GM19035 (cell line): ENCODE data around the gene KRTAP29-1.
"Not testable (repeated sequence)": the region's sequence is repeated elsewhere in the genome, so short reads cannot be mapped to it uniquely, and the experiment has no call there.

Experiments used
- ATAC-seq: cut with Tn5 transposase; IDR thresholded peaks from one replicate; pipeline ENCODE4 v1.9.1; 2021; ENCODE audit not compliant: unreplicated experiment

KRTAP29-1 gene, protein sequence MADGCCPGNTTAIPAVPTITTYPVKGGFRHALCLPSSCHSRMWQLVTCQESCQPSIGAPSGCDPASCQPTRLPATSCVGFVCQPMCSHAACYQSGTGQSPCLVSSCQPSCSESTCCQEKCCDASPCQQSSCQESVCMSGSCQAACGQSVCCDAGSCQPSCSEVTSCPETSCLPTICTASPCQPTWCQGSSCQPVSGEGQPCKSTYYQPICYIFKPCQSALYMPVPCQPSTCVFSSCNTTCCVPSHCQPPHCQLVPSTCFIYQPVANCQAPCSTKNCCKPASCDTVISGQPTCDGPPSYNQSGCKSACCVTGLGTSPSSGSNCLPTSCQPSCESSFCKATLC

GRCh38 chr17:41301916-41302901 lies at the start of gene KRTAP29-1:
TSS of gene KRTAP29-1 (minus strand) at chr17:41302851. CDS start at chr17:41302851, 0 bp downstream.
- no peak for ATAC-seq

DNA sequence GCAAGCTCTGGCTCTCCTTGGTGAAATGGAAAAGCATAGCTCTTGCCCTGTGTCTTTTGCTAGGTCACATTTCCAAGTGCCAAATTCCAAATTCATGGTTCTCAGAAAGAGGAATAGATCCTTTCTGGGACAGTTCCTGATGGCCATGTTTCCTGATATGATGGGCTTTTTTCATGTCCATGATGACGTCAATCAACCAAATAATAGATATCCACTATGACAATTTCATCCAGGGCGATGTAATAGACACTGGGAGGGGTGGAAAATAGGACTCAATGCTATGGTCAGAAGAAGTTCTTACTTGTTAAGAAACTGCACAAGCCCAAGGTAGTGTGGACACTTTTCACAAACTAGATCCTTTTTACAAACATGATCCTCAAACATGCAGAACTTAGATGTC lies 48.5 kb upstream of the KRTAP29-1 start:
- ATAC-seq = no peak

DNA sequence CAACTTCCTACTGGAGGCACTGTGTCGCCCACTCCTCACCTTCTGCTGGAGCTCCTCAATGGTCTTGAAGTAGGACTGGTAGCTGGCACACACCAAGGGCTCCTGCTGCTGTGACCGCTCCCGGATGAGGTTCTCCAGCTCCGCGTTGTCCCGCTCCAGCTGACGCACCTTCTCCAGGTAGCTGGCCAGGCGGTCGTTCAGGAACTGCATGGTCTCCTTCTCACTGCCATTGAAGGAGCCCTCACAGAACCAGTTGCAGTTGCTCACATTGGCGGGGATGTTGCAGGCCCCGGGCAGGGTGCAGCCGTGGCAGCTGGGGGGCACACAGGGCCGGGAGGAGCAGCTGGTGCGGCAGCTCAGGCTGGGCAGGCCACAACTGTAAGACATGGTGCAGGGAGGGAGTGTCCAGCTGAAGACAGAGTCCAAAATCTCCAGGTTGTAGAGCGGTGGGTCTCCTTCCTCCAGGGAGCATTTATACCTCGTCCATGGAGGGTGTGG lies 47.8 kb upstream of the KRTAP29-1 start, which contains the start of gene KRT33A:
Gene KRT33A, minus strand, starts transcription at position 448 of the 498 bp plus-strand sequence. Its CDS starts 61 bp downstream, at position 387.
- ATAC-seq = not testable (repeated sequence)

GRCh38 chr17:41347869-41348760 lies 45.5 kb upstream of the KRTAP29-1 start:
- ATAC-seq = no peak

DNA sequence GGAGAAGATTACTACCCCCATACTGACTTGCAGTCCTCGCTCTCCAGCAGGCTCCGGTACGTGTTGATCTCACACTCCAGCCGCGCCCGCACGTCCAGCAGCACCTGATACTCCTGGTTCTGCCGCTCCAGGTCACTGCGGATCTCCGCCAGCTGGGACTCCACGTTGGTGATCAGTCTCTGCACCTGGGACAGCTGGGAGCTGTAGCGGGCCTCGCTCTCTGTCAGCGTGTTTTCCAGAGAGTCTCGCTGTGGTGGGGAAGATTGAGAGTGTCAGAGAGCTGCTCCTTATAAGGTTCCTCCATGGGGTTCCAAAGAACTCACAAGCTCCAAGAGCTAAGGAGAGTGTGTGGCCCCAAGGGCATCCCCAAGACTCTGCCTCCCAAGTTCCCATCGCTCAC lies 43.8 kb upstream of the KRTAP29-1 start:
- not testable (repeated sequence) for ATAC-seq

DNA sequence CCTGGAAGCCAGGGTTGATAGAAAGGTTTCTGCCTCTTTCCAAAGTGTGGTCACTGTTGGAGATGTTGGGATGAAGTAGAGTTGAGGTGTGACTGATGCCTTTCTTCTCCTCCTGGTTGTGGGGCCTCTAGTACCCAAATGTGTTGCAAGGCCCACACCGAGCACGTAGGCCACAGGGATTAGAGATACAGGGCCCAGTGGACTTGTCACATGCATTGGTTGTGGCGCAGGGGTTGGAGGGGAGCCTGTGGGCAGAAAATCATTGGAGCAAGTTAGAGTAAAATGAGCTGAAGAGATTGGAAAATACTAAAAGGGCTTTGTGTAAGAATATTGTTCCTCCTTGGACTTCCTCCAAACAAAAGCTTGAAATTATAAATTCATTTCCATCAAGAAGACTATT lies 43.3 kb upstream of the KRTAP29-1 start:
- ATAC-seq = no peak

- no peak for ATAC-seq
Measured at GRCh38 chr17:41343029-41343428, 40.4 kb upstream of the KRTAP29-1 start.

DNA sequence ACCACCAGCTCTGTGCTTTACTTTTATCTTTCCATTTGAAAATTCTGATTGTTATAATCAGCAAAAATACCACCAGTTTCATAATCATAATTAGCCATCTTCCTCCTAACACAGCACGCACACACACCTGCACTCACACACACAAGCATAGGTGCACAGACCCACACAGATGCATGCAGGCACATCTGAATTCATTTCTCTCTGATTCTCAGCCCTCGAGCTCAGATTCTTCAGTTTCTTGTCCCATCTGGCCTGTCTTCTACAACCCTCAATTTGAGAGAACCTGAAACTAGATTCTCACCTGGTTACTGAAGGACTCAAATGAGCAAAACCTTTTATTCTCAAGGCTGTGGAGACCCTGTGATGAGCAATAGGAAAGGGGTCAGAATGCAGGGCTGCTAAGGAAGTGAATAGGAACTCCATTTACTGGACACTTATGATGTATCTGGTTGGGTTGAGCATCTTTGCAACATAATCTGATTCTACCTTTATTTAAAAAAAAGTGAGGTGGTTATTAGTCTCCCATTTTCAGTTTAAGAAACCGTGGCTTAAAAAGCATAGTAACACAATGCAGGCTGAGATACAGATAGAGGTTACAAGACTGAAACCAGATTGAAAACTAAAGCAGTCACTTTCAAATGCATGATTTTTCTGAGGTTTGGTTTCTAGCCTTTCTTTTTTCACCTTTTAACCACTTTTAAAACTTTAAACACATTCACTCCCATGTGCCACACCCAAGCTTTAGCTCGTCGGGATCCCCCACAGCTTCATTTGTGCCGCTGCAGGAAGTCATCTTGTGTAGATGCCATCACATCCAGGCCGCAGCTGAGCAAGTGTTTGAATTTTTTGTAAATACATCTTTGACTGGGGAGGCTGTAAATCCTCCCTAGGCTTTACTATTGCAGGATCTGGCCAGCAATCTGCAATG lies 38.5 kb upstream of the KRTAP29-1 start:
- ATAC-seq = no peak

DNA sequence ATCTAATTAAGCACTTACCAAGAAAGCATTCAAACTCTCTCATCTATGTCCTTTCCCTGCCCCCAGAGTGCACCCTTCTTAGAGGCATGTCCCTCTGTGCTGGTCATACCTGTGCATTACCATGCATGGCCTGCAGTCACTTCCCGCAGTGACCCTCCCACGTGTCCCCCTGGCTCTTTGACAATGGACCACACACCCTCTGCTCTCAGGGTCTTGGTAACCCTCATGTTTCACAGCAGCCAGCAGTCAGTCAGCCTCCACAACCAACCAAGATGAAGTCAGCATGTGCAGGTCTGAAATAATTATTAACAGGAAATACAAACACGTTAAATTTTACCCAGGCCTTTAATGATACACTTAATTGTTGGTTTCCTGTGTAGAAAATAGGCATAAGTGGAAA lies 37.8 kb upstream of the KRTAP29-1 start:
- no peak for ATAC-seq

DNA sequence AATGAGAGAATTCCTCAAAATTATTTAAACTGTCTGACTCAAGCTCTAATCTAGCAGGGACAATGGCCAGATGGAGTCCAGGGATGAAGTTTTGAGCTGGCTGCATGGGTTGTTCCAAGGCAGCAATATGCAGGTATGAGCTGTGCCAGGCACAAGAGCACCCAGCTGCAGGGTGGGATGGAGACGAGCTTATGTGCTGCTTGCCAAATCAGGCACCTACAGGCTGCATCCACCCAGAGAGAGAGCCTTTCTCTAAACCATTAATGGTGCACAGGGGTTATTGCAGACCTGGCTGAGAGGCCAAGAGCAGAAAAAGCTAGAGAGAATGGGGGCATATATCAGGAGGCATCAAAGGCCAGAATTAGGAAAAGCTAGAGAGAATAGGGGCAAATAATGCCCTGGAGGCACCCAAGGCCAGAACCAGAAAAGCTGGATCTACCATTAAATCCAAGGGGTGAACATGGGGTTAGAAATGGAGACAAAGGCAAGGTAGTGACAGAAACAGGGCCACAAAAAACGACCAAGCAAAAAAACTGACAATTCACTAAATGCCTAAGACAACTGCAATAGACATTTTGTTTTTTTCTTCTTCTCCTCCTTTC lies 37.0 kb upstream of the KRTAP29-1 start:
- no peak for ATAC-seq

GRCh38 chr17:41338961-41339485 lies 36.4 kb upstream of the KRTAP29-1 start:
- ATAC-seq = no peak

DNA sequence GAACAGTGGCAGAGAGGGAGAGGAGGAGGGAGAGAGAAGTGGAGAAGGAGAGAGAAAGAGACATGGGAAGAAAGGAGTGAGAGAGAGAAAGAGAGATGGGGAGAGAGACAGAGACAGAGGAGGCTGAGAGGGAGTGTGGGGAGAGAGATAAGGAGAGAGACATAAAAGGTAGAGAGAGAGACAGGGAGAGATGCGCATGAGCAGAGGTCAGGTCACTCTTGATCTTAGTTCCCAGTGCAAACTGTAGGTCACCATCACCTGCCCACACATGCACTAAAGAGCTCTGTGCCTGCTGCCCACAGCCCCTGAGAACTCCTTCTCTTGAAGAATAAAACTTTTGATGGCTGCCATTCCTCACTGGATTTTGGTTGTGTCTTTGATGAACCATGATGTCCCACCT lies 33.1 kb upstream of the KRTAP29-1 start:
- no peak for ATAC-seq

- no peak for ATAC-seq
Measured at GRCh38 chr17:41334385-41335305, 32.0 kb upstream of the KRTAP29-1 start.

- no peak for ATAC-seq
Measured at GRCh38 chr17:41333836-41334235, 31.2 kb upstream of the KRTAP29-1 start.

- ATAC-seq = no peak
Measured at GRCh38 chr17:41333098-41333497, 30.4 kb upstream of the KRTAP29-1 start.

DNA sequence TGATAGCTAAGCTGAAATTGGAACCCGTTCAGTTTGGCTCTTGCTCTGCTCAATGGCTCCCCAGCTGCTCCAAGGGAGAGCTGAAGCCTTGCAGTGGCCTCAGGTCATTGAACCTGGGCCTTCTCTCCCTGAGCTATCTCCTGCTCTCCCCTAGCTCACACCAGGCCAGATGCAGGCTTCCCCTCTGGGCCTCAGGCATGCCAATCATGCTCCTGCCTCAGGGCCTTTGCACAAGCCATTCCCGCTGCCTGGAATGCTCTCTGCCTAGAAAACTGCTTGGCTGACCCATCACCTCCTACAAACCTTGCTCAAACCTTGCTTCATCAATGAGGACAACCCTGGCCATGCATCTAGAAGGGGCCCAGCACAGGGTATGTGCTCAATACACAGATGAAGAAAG lies 29.6 kb upstream of the KRTAP29-1 start:
- no peak for ATAC-seq

DNA sequence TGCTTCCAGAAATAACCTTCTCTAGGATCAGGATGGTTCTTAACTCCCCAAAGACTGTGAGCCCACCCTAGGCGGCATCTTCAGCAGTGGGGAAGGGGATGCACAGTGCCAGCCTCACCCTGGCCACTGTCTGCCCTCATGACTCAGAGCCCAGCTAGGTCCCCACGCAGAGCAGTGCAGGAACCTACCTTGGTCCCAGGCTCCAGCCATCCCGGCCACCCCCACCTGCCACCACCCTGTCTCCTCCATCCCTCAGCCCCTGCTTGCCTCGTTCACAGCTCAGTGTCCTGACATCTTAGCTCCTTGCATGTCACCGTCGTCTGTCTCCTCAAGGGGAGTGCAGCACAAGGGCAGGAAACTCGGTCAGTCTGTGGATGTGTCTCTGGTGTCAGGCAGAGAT lies 29.0 kb upstream of the KRTAP29-1 start:
- no peak for ATAC-seq
